GM06990 (cell line): ENCODE results near the gene TCN1.

ENCODE experiments used
- DNase-seq: peaks from one replicate; pipeline ENCODE4 v3.0.0-alpha.2; 2011; ENCODE audit not compliant: insufficient read length; ENCODE audit errors: extremely low read depth
- H3K27me3 ChIP-seq: replicated peaks from 2 replicates; pipeline ENCODE4 v1.6.0; 2011; ENCODE audit warnings: low read length; ENCODE audit not compliant: control insufficient read depth, insufficient read depth
- H3K36me3 ChIP-seq: 2 replicates; pipeline ENCODE4 v1.5.1; 2011; ENCODE audit warnings: low read length; ENCODE audit not compliant: control insufficient read depth, insufficient read depth
- H3K4me3 ChIP-seq: replicated peaks from 2 replicates; pipeline ENCODE4 v1.5.1; 2011; ENCODE audit warnings: low read depth, mild to moderate bottlenecking, control low read depth, low read length
- TF ChIP-seq, protein P1 (sequence below): IDR thresholded peaks from 2 replicates; pipeline ENCODE4 v1.5.1; 2011; ENCODE audit warnings: low read length, control low read depth, mild to moderate bottlenecking, inconsistent platforms; ENCODE audit not compliant: insufficient read depth, poor library complexity, severe bottlenecking

The TCN1 gene

DNA sequence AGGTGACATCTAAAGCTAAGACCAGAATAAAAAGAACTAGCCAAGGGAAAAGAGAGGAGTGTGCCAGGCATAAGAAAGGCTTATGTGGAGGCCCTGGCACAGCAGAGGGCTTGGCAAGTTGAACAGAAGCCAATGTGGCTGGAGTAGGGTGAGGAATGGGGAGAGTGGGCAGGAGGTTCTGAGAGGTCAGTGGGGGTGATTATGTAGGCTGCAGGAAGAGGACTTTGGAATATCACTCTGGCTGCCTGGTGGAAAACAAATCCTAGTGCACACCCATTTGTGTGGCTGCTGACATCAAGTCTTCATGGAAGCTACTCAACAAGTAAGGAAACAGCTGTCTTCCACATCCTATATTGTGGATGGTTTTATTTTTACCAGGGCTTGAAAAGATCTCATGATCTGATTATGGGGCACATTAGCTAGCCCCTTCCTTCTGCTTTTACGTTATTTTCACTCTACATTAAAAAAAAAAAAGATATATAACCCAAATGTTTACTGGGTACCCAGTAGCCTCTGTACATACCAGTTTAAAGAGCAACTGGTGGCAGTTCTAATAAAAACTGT lies 59.2 kb downstream of the TCN1 start:
- Histone ChIP-seq H3K27me3 (no peaks in the 10 kb centered on the region), H3K36me3 (peaks cover 2% of the 10 kb centered on the region), H3K4me3 (no peak overlapping the region)
- TF ChIP-seq, protein P1, sequence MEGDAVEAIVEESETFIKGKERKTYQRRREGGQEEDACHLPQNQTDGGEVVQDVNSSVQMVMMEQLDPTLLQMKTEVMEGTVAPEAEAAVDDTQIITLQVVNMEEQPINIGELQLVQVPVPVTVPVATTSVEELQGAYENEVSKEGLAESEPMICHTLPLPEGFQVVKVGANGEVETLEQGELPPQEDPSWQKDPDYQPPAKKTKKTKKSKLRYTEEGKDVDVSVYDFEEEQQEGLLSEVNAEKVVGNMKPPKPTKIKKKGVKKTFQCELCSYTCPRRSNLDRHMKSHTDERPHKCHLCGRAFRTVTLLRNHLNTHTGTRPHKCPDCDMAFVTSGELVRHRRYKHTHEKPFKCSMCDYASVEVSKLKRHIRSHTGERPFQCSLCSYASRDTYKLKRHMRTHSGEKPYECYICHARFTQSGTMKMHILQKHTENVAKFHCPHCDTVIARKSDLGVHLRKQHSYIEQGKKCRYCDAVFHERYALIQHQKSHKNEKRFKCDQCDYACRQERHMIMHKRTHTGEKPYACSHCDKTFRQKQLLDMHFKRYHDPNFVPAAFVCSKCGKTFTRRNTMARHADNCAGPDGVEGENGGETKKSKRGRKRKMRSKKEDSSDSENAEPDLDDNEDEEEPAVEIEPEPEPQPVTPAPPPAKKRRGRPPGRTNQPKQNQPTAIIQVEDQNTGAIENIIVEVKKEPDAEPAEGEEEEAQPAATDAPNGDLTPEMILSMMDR = no peak
- no peak for DNase-seq

DNA sequence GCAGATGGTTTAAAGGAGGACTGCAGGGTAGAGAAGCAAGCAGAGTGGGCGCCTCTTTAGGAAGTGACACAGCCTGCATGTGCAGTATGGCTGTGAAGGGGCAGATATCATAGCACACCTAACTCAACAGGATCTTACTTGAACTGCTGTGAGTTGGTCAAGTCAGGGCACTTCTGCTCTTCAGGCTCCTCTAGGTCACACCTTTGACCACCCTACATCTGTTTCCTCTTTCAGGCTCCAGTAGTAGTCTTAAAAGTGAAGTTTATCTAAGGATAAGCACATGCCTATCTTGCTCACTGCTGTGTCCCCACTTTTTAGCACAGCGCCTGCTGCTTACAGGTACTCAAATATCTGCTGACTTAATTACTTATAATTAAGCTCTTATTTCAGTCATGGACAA lies 62.2 kb downstream of the TCN1 start:
- no peak overlapping the region for H3K4me3 ChIP-seq
- TF ChIP-seq, protein P1 = no peak
- H3K27me3 ChIP-seq = no peaks in the 10 kb centered on the region
- DNase-seq = no peak
- peaks cover 2% of the 10 kb centered on the region for H3K36me3 ChIP-seq
